ENCODE data around the gene INPP4B.
A peak's percentile ranks its signal among the peaks of the same experiment; 100 is the strongest.

INPP4B gene

GRCh38 chr4:142383354-142383753 lies 462.7 kb downstream of the INPP4B start:
- H3K27me3 Mint-ChIP-seq: no peaks in the 10 kb centered on the region
- no peak overlapping the region for H3K4me3 Mint-ChIP-seq
- DNase-seq (no peak), ATAC-seq (no peak)
- peaks cover 55% of the 10 kb centered on the region for H3K4me1 Mint-ChIP-seq
- no peak overlapping the region for H3K27ac Mint-ChIP-seq
- no peaks in the 10 kb centered on the region for H3K9me3 Mint-ChIP-seq

GRCh38 chr4:142380052-142380602 lies 466.0 kb downstream of the INPP4B start:
- no peaks in the 10 kb centered on the region for H3K27me3 Mint-ChIP-seq
- peak overlapping the region in 1 of 2 donors; percentile 50 for H3K27ac Mint-ChIP-seq
- ATAC-seq (no peak), DNase-seq (no peak)
- H3K4me1 Mint-ChIP-seq: peaks cover 74% of the 10 kb centered on the region
- no peak overlapping the region for H3K4me3 Mint-ChIP-seq
- H3K9me3 Mint-ChIP-seq: no peaks in the 10 kb centered on the region

GRCh38 chr4:142379277-142380051 lies 466.6 kb downstream of the INPP4B start:
- Mint-ChIP-seq H3K4me3 (no peak overlapping the region), H3K9me3 (no peaks in the 10 kb centered on the region), H3K27ac (peak overlapping the region; percentile 84 to 87), H3K27me3 (no peaks in the 10 kb centered on the region), H3K4me1 (peaks cover 80% of the 10 kb centered on the region)
- no peak for ATAC-seq
- DNase-seq: no peak

GRCh38 chr4:142378179-142378578 lies 467.9 kb downstream of the INPP4B start:
- Mint-ChIP-seq H3K4me3 (peak overlapping the region; percentile 39 to 81), H3K9me3 (no peaks in the 10 kb centered on the region), H3K27ac (peak overlapping the region; percentile 96 to 97), H3K4me1 (peaks cover 79% of the 10 kb centered on the region), H3K27me3 (no peaks in the 10 kb centered on the region)
- ATAC-seq: no peak
- DNase-seq: no peak

GRCh38 chr4:142377342-142378091 lies 468.6 kb downstream of the INPP4B start:
- H3K9me3 Mint-ChIP-seq: no peaks in the 10 kb centered on the region
- H3K27me3 Mint-ChIP-seq: no peaks in the 10 kb centered on the region
- peak overlapping the region; percentile 72 to 81 for H3K4me3 Mint-ChIP-seq
- peak overlapping the region; percentile 96 to 97 for H3K27ac Mint-ChIP-seq
- no peak for DNase-seq
- peak; percentile 93 for ATAC-seq
- H3K4me1 Mint-ChIP-seq: peaks cover 83% of the 10 kb centered on the region

- H3K4me3 Mint-ChIP-seq: peak overlapping the region; percentile 49 to 81
- DNase-seq (no peak), ATAC-seq (peak; percentile 60)
- peak overlapping the region; percentile 79 to 90 for H3K27ac Mint-ChIP-seq
- H3K27me3 Mint-ChIP-seq: no peaks in the 10 kb centered on the region
- H3K9me3 Mint-ChIP-seq: peaks cover 2 to 3% of the 10 kb centered on the region in 2 donors
- peaks cover 89% of the 10 kb centered on the region for H3K4me1 Mint-ChIP-seq
Observed at GRCh38 chr4:142376204-142376603, 469.9 kb downstream of the INPP4B start.

- Mint-ChIP-seq H3K4me3 (peak overlapping the region in 1 of 2 donors; percentile 35), H3K9me3 (peaks cover 8% of the 10 kb centered on the region in 2 donors), H3K4me1 (peaks cover 79% of the 10 kb centered on the region), H3K27me3 (no peaks in the 10 kb centered on the region), H3K27ac (no peak overlapping the region)
- DNase-seq: no peak
- ATAC-seq: no peak
Observed at GRCh38 chr4:142373610-142374009, 472.5 kb downstream of the INPP4B start.

- H3K27me3 Mint-ChIP-seq: no peaks in the 10 kb centered on the region
- H3K4me3 Mint-ChIP-seq: no peak overlapping the region
- peaks cover 78% of the 10 kb centered on the region for H3K4me1 Mint-ChIP-seq
- no peak for DNase-seq
- peaks cover 8% of the 10 kb centered on the region in 2 donors for H3K9me3 Mint-ChIP-seq
- peak overlapping the region in 1 of 2 donors; percentile 62 for H3K27ac Mint-ChIP-seq
- ATAC-seq: no peak
Observed at GRCh38 chr4:142372530-142373260, 473.4 kb downstream of the INPP4B start.

- DNase-seq (no peak), ATAC-seq (no peak)
- H3K27ac Mint-ChIP-seq: peak overlapping the region in 1 of 2 donors; percentile 86
- peaks cover 8% of the 10 kb centered on the region in 2 donors for H3K9me3 Mint-ChIP-seq
- H3K4me3 Mint-ChIP-seq: peak overlapping the region in 1 of 2 donors; percentile 57
- no peaks in the 10 kb centered on the region for H3K27me3 Mint-ChIP-seq
- H3K4me1 Mint-ChIP-seq: peaks cover 76% of the 10 kb centered on the region
Observed at GRCh38 chr4:142369141-142369540, 477.0 kb downstream of the INPP4B start.

- no peak for ATAC-seq
- no peaks in the 10 kb centered on the region for H3K27me3 Mint-ChIP-seq
- DNase-seq: no peak
- peaks cover 8% of the 10 kb centered on the region in 2 donors for H3K9me3 Mint-ChIP-seq
- peak overlapping the region; percentile 11 to 58 for H3K4me3 Mint-ChIP-seq
- peak overlapping the region in 1 of 2 donors; percentile 43 for H3K27ac Mint-ChIP-seq
- H3K4me1 Mint-ChIP-seq: peaks cover 69% of the 10 kb centered on the region
Observed at GRCh38 chr4:142367418-142368180, 478.5 kb downstream of the INPP4B start.

- DNase-seq (no peak), ATAC-seq (peak; percentile 67)
- H3K27me3 Mint-ChIP-seq: no peaks in the 10 kb centered on the region
- H3K27ac Mint-ChIP-seq: peak overlapping the region in 1 of 2 donors; percentile 75
- peaks cover 16% of the 10 kb centered on the region in 2 donors for H3K9me3 Mint-ChIP-seq
- peak overlapping the region in 1 of 2 donors; percentile 57 for H3K4me3 Mint-ChIP-seq
- peaks cover 67% of the 10 kb centered on the region for H3K4me1 Mint-ChIP-seq
Observed at GRCh38 chr4:142366769-142367181, 479.3 kb downstream of the INPP4B start.

- Mint-ChIP-seq H3K4me3 (no peak overlapping the region), H3K27ac (no peak overlapping the region), H3K9me3 (peaks cover 10 to 12% of the 10 kb centered on the region in 2 donors), H3K27me3 (no peaks in the 10 kb centered on the region), H3K4me1 (peaks cover 63% of the 10 kb centered on the region)
- peak; percentile 45 for ATAC-seq
- DNase-seq: no peak
Observed at GRCh38 chr4:142365391-142365790, 480.7 kb downstream of the INPP4B start.

- DNase-seq: no peak
- Mint-ChIP-seq H3K27me3 (no peaks in the 10 kb centered on the region), H3K4me3 (no peak overlapping the region), H3K4me1 (peaks cover 67% of the 10 kb centered on the region), H3K27ac (peak overlapping the region in 1 of 2 donors; percentile 59), H3K9me3 (peaks cover 10 to 12% of the 10 kb centered on the region in 2 donors)
- no peak for ATAC-seq
Observed at GRCh38 chr4:142363686-142364085, 482.4 kb downstream of the INPP4B start.

- Mint-ChIP-seq H3K4me1 (peaks cover 65% of the 10 kb centered on the region), H3K27ac (peak overlapping the region in 1 of 2 donors; percentile 29), H3K27me3 (no peaks in the 10 kb centered on the region)
Observed at GRCh38 chr4:142361981-142362380, 484.1 kb downstream of the INPP4B start.

More at GRCh38 chr4:142361981-142362380, 484.1 kb downstream of the INPP4B start:
- ATAC-seq (no peak), DNase-seq (no peak)
- Mint-ChIP-seq H3K9me3 (peaks cover 10 to 12% of the 10 kb centered on the region in 2 donors), H3K4me3 (no peak overlapping the region)
